Measurements from ENCODE around the gene SLCO3A1. TPM values are rescaled to one million over a fixed set of nuclear protein-coding genes. Genes with fewer than 3 reads are reported as not detected.
A peak's percentile ranks its signal among the peaks of the same experiment; 100 is the strongest.

The SLCO3A1 gene
- total and polyA plus RNA-seq, 2 of the 8 experiments (the other 6 are each of a cell fraction or from before 2014, with no cell fraction given), result 15.1 to 20.4 TPM

DNA sequence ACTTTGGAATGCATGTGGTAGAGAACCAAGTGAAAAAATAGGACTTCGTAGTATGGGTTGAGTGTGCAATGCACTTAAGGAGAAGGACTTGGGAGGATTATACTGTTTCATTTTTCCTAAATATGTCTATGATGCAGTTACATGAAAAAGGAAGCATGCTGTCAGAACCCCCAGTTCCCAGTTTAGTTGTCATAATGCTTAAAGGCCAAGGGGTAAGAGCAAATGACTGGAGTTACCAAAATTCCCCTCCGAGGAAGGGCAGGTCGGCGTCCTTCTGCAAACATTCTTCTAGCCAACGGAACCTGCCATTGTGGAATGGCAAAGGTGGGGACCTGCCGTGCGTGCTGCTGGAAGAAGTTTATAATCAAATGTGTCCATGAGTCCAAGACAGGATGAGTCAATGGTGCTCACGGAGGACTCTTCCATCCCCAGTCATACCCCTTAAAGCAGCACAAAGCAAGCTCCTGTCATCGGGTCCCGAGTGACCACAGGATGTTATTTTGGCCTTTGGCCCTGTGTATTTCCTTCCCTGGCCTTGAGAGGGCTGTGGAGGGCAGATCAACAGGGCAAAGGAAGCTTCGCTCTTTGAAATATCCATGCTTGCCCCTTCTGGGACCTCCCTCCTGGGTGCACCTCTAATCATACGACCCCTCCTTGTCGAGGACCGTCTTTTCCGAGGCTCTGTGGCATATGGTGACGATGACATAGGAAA, 93.2 kb downstream of the SLCO3A1 start:
- Histone ChIP-seq H3K27ac (ENCODE audit: low read depth, low read length) (peak overlapping the region; percentile 76; the same call in 1 of the 2 replicates), H3K4me2 (ENCODE audit: insufficient read depth in 1 of 2, low read depth in 2 of 2, low read length in 2 of 2) (no peak overlapping the region), H3K79me1 (ENCODE audit: low read depth, low read length) (peaks cover 11% of the 10 kb centered on the region; the same call in 1 of the 2 replicates), H4K8ac (ENCODE audit: extremely low read depth, insufficient read depth, low read length) (no peak overlapping the region), H4K5ac (ENCODE audit: insufficient read length, low read depth, low read length) (no peak overlapping the region), H3K23me2 (ENCODE audit: low read depth, low read length) (no peaks in the 10 kb centered on the region), H2BK120ac (replicated peaks; ENCODE audit: low read depth, low read length) (peak overlapping the region; percentile 50), H3K56ac (replicated peaks; ENCODE audit: insufficient read length, low read depth, low read length) (no peak overlapping the region), H3K4me3 (ENCODE audit: extremely low read depth in 1 of 4, insufficient read depth in 2 of 4, low read depth in 3 of 4, low read length in 4 of 4) (no peak overlapping the region), H3K79me2 (ENCODE audit: control insufficient read depth in 1 of 2, insufficient read depth in 2 of 2, low read length in 2 of 2) (peaks cover 0 to 20% of the 10 kb centered on the region in 2 experiments; a peak in 1 of 4 replicates), H2AFZ (ENCODE audit: low read length) (no peak overlapping the region), H3K27me3 (replicated peaks in 1 of 4; ENCODE audit: control insufficient read depth in 3 of 4, extremely low read depth in 1 of 4, insufficient read depth in 3 of 4, low read length in 3 of 4) (no peaks in the 10 kb centered on the region), H4K20me1 (replicated peaks in 1 of 2; ENCODE audit: control insufficient read depth in 1 of 2, insufficient read depth in 2 of 2, low read length in 2 of 2) (no peaks in the 10 kb centered on the region), H3K4me1 (replicated peaks in 1 of 4; ENCODE audit: control insufficient read depth in 3 of 4, insufficient read depth in 4 of 4, low read length in 3 of 4) (peaks cover 21 to 40% (median 25%) of the 10 kb centered on the region in 4 experiments), H3K23ac (ENCODE audit: insufficient read length) (no peak overlapping the region), H2AK5ac (ENCODE audit: low read depth, low read length) (peak overlapping the region; percentile 66), H2BK20ac (ENCODE audit: low read length) (peak overlapping the region; percentile 95; the same call in 1 of the 2 replicates), H3K18ac (ENCODE audit: extremely low read depth, low read length) (peak overlapping the region; percentile 84; the same call in 1 of the 2 replicates), H3K36me3 (ENCODE audit: control insufficient read depth in 2 of 4, insufficient read depth in 4 of 4, low read length in 3 of 4) (no peaks in the 10 kb centered on the region), H2BK15ac (ENCODE audit: low read length) (peak overlapping the region; percentile 81; the same call in 1 of the 2 replicates), H3K9ac (replicated peaks in 1 of 4; ENCODE audit: extremely low read depth in 1 of 4, low read depth in 3 of 4, low read length in 3 of 4) (no peak overlapping the region; a peak in 2 of 7 replicates), H2BK5ac (ENCODE audit: low read depth, low read length) (peak overlapping the region; percentile 82; the same call in 1 of the 2 replicates), H3K14ac (ENCODE audit: insufficient read length) (no peak overlapping the region), H3K9me3 (ENCODE audit: insufficient read depth in 2 of 2, low read depth in 1 of 2, low read length in 1 of 2) (no peaks in the 10 kb centered on the region), H2BK12ac (ENCODE audit: low read depth, low read length) (peak overlapping the region; percentile 92), H4K91ac (replicated peaks; ENCODE audit: insufficient read length, low read length) (peak overlapping the region; percentile 96), H3K4ac (replicated peaks; ENCODE audit: insufficient read length, low read depth, low read length) (no peak overlapping the region)
- TF ChIP-seq, protein P1, sequence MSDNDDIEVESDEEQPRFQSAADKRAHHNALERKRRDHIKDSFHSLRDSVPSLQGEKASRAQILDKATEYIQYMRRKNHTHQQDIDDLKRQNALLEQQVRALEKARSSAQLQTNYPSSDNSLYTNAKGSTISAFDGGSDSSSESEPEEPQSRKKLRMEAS (IDR thresholded peaks at IDR 0.05), result 0 out of 2 replicates have a peak, but pooled peaks have one; percentile 19
- TF ChIP-seq MAFK (IDR thresholded peaks at IDR 0.05; ENCODE audit: low read depth, low read length) (no peak), CTBP2 (IDR thresholded peaks at IDR 0.05; ENCODE audit: borderline replicate concordance, insufficient read depth, insufficient read length, low read length) (no peak), RAD21 (IDR thresholded peaks at IDR 0.05 in 1 of 2, conservative IDR thresholded peaks at IDR 0.05 in 1 of 2; ENCODE audit: low read depth in 2 of 2, low read length in 2 of 2) (peak; percentile 46 to 57)
- TF ChIP-seq, protein P2, sequence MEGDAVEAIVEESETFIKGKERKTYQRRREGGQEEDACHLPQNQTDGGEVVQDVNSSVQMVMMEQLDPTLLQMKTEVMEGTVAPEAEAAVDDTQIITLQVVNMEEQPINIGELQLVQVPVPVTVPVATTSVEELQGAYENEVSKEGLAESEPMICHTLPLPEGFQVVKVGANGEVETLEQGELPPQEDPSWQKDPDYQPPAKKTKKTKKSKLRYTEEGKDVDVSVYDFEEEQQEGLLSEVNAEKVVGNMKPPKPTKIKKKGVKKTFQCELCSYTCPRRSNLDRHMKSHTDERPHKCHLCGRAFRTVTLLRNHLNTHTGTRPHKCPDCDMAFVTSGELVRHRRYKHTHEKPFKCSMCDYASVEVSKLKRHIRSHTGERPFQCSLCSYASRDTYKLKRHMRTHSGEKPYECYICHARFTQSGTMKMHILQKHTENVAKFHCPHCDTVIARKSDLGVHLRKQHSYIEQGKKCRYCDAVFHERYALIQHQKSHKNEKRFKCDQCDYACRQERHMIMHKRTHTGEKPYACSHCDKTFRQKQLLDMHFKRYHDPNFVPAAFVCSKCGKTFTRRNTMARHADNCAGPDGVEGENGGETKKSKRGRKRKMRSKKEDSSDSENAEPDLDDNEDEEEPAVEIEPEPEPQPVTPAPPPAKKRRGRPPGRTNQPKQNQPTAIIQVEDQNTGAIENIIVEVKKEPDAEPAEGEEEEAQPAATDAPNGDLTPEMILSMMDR (IDR thresholded peaks at IDR 0.05; ENCODE audit: control extremely low read depth in 1 of 3, insufficient read depth in 1 of 3, low read depth in 1 of 3, low read length in 3 of 3), result peak in 2 of 3 experiments; percentile 42 to 48; a peak in 2 of 4 replicates
- ChIA-PET CTCF (ENCODE audit: partially characterized antibody) (interaction anchor here (0.6 to 3.2 kb wide), 35 partner anchors 9 to 1045 kb away, joined by 3 to 13 read pairs (median 4); no protein-coding TSS in a partner anchor), POLR2A (ENCODE audit: partially characterized antibody) (interaction anchor here (0.7 to 1.7 kb wide), 2 partner anchors 9 to 15 kb away, joined by 3 to 4 read pairs; no protein-coding TSS in a partner anchor)
- FAIRE-seq (peak; percentile 39), DNase-seq (ENCODE audit: low read depth in 1 of 2, low spot score in 2 of 2) (no peak)
- 82% methylated on average over 16 of the region's 16 CpGs; no CpG with 5 or more reads in 1 of the 2 experiments for WGBS, 2 experiments (ENCODE audit: extremely low coverage in 1 of 2, insufficient coverage in 1 of 2, insufficient read length in 1 of 2, insufficient replicate concordance in 2 of 2, low coverage in 1 of 2, low lambda C conversion rate in 2 of 2, missing lambda C conversion rate in 1 of 2)
